HepG2 (cell line): ENCODE data around the gene ICAM3. TPM values are rescaled to one million over a fixed set of nuclear protein-coding genes. Genes with fewer than 3 reads are reported as not detected.

ENCODE experiments used
- ARID4A ChIP-seq: sonication (generic); formaldehyde crosslinking; IDR thresholded peaks from 2 replicates; pipeline ENCODE4 v1.5.0; 2020; ENCODE audit warnings: mild to moderate bottlenecking, missing genetic modification reagents, borderline replicate concordance
- DPF2 ChIP-seq: sonication (generic); formaldehyde crosslinking; IDR thresholded peaks from 2 replicates; pipeline ENCODE4 v1.4.0; 2020; ENCODE audit warnings: mild to moderate bottlenecking, low read depth, missing genetic modification reagents, borderline replicate concordance
- HIC2 ChIP-seq: sonication (generic); formaldehyde crosslinking; IDR thresholded peaks from 2 replicates; pipeline ENCODE4 v1.9.0; 2022; ENCODE audit warnings: low read depth, missing genetic modification reagents
- MYC ChIP-seq: sonication (generic); formaldehyde crosslinking; IDR thresholded peaks from 2 replicates; pipeline ENCODE4 v1.9.0; 2021; ENCODE audit warnings: missing genetic modification reagents, borderline replicate concordance
- NCOA1 ChIP-seq: sonication (generic); formaldehyde crosslinking; IDR thresholded peaks from 2 replicates; pipeline ENCODE4 v1.9.0; 2021; ENCODE audit warnings: missing genetic modification reagents
- NFE2L2 ChIP-seq: fragments of 150-350 bp; IDR thresholded peaks from 2 replicates; pipeline ENCODE4 v1.6.1; 2014; ENCODE audit warnings: low read length
- NR2C2 ChIP-seq: sonication (generic); formaldehyde crosslinking; IDR thresholded peaks from 2 replicates; pipeline ENCODE4 v1.4.0; 2020; ENCODE audit warnings: missing genetic modification reagents, mild to moderate bottlenecking, moderate library complexity, borderline replicate concordance
- REPIN1 ChIP-seq: sonication (generic); formaldehyde crosslinking; IDR thresholded peaks from 2 replicates; pipeline ENCODE4 v1.8.0; 2022; ENCODE audit warnings: missing genetic modification reagents, low read depth, mild to moderate bottlenecking, borderline replicate concordance
- THRA ChIP-seq: sonication (generic); formaldehyde crosslinking; IDR thresholded peaks from 2 replicates; pipeline ENCODE4 v1.4.0; 2020; ENCODE audit warnings: missing genetic modification reagents, borderline replicate concordance
- ZC3H13 ChIP-seq: sonication (generic); formaldehyde crosslinking; IDR thresholded peaks from 2 replicates; pipeline ENCODE4 v1.8.1; 2023; ENCODE audit warnings: mild to moderate bottlenecking, missing genetic modification reagents, moderate library complexity
- ZNF136 ChIP-seq: sonication (generic); formaldehyde crosslinking; IDR thresholded peaks from 2 replicates; pipeline ENCODE4 v1.8.1; 2022; ENCODE audit warnings: low read depth, mild to moderate bottlenecking, moderate library complexity, missing genetic modification reagents
- ZNF224 ChIP-seq: sonication (generic); formaldehyde crosslinking; IDR thresholded peaks from 2 replicates; pipeline ENCODE4 v1.5.0; 2020; ENCODE audit warnings: mild to moderate bottlenecking, missing genetic modification reagents
- ZNF274 ChIP-seq: sonication (generic); formaldehyde crosslinking; IDR thresholded peaks from 2 replicates; pipeline ENCODE4 v1.5.1; 2020; ENCODE audit warnings: mild to moderate bottlenecking, missing genetic modification reagents
- ZNF280B ChIP-seq: sonication (generic); formaldehyde crosslinking; IDR thresholded peaks from 2 replicates; pipeline ENCODE4 v1.5.0; 2020; ENCODE audit warnings: missing genetic modification reagents, mild to moderate bottlenecking, borderline replicate concordance
- ZNF33B ChIP-seq: sonication (generic); formaldehyde crosslinking; IDR thresholded peaks from 2 replicates; pipeline ENCODE4 v1.5.1; 2020; ENCODE audit warnings: mild to moderate bottlenecking, missing genetic modification reagents
- ZNF510 ChIP-seq: sonication (generic); formaldehyde crosslinking; IDR thresholded peaks from 2 replicates; pipeline ENCODE4 v1.4.0; 2020; ENCODE audit warnings: low read depth, mild to moderate bottlenecking, missing genetic modification reagents
- ZNF710 ChIP-seq: sonication (generic); formaldehyde crosslinking; IDR thresholded peaks from 2 replicates; pipeline ENCODE4 v1.5.0; 2020; ENCODE audit warnings: mild to moderate bottlenecking, missing genetic modification reagents, borderline replicate concordance
- ZNF792 ChIP-seq: IDR thresholded peaks from 2 replicates; pipeline ENCODE4 v1.6.1; 2016
- polyA plus RNA-seq, 8 experiments: library from polyadenylated mRNA; depleted of rRNA in 3 of 8; stranded (reverse) in 7 of 8; unstranded in 1 of 8; fragments of >200 nt; fragmentation: Illumina TruSeq in 4 of 8; extraction: Trizol in 4 of 8; gene quantifications; 2 replicates each; pipeline versions ENCODE4 v1.2.1 to v1.2.3, GENCODE V29; 2011 to 2016; ENCODE audit warnings: low read depth in 4 of 8, missing spikeins in 1 of 8, mixed read lengths in 1 of 8; ENCODE audit not compliant: insufficient read depth in 1 of 8
- total RNA-seq, 5 experiments: library from RNA; depleted of rRNA; stranded (reverse); fragments of >200 nt; fragmentation: Illumina TruSeq; extraction: Trizol; gene quantifications; 2 replicates each; pipeline ENCODE4 v1.2.3, GENCODE V29; 2016; ENCODE audit warnings: low read depth in 1 of 5

The ICAM3 gene
- total and polyA plus RNA-seq, 2 of the 13 experiments (the other 11 are each of a cell fraction or from before 2014, with no cell fraction given) = 14.1 to 21.0 TPM

- TF ChIP-seq ZNF792 (CRISPR knock-in tag) (no peak), REPIN1 (CRISPR knock-in tag) (0 out of 2 replicates have a peak, but pooled peaks have one; percentile 8), ZNF33B (CRISPR knock-in tag) (peak; percentile 40; the same call in 1 of the 2 replicates), THRA (CRISPR knock-in tag) (no peak), ZNF280B (CRISPR knock-in tag) (no peak), ZC3H13 (CRISPR knock-in tag) (peak; percentile 34; the same call in 1 of the 2 replicates), NCOA1 (CRISPR knock-in tag) (no peak), MYC (CRISPR knock-in tag) (no peak), ZNF136 (peak; percentile 59), ARID4A (CRISPR knock-in tag) (peak; percentile 40; the same call in 1 of the 2 replicates), ZNF224 (CRISPR knock-in tag) (no peak), ZNF510 (peak; percentile 62; the same call in 1 of the 2 replicates), ZNF710 (CRISPR knock-in tag) (no peak), NR2C2 (CRISPR knock-in tag) (peak; percentile 47; the same call in 1 of the 2 replicates), HIC2 (CRISPR knock-in tag) (no peak), NFE2L2 (no peak), ZNF274 (CRISPR knock-in tag) (peak; percentile 66; the same call in 1 of the 2 replicates), DPF2 (CRISPR knock-in tag) (no peak)
Measured at GRCh38 chr19:10288662-10289166, 50.7 kb downstream of the ICAM3 start (continued).
